SK-N-SH (cell line): ENCODE measurements around the gene PODNL1.

Experiments used
- CTCF ChIP-seq: fragments of 200-600 bp; sonication (generic); IDR thresholded peaks from 2 replicates; pipeline ENCODE4 v1.6.1; 2017; ENCODE audit warnings: antibody characterized with exemption, mild to moderate bottlenecking, moderate library complexity
- EP300 ChIP-seq, 2 experiments: IDR thresholded peaks; 2 replicates each; pipeline versions ENCODE4 v1.4.0 to v1.6.1; 2012; ENCODE audit warnings: borderline replicate concordance in 1 of 2, low read depth in 1 of 2, low read length in 1 of 2
- FOXJ3 ChIP-seq: sonication (generic); formaldehyde crosslinking; IDR thresholded peaks from 2 replicates; pipeline ENCODE4 v1.5.1; 2020; ENCODE audit warnings: mild to moderate bottlenecking, missing genetic modification reagents
- FOXM1 ChIP-seq: IDR thresholded peaks from 2 replicates; pipeline ENCODE4 v1.4.0; 2012; ENCODE audit warnings: low read depth, mild to moderate bottlenecking
- POLR2AphosphoS5 ChIP-seq: IDR thresholded peaks from 2 replicates; pipeline ENCODE4 v1.6.1; 2012; ENCODE audit warnings: low read depth, low read length
- REST ChIP-seq: IDR thresholded peaks from 2 replicates; pipeline ENCODE4 v1.6.1; 2012; ENCODE audit warnings: mild to moderate bottlenecking, low read depth, low read length, moderate library complexity
- ZBTB33 ChIP-seq: IDR thresholded peaks from 2 replicates; pipeline ENCODE4 v1.4.0; 2012; ENCODE audit warnings: low read depth, borderline replicate concordance

GRCh38 chr19:13959141-13959961 is 21.1 kb upstream of the PODNL1 start:
- TF ChIP-seq CTCF (no peak), FOXM1 (no peak), POLR2AphosphoS5 (no peak), FOXJ3 (CRISPR knock-in tag) (no peak), REST (no peak), EP300 (IDR thresholded peaks at IDR 0.05; ENCODE audit: borderline replicate concordance in 1 of 2, low read depth in 1 of 2, low read length in 1 of 2) (no peak), ZBTB33 (no peak)
